Calu3 (cell line): Measurements from ENCODE around the gene SLIT1. TPM values are rescaled to one million over a fixed set of nuclear protein-coding genes. Genes with fewer than 3 reads are reported as not detected.

Experiments
- BruUV-seq: library from RNA; stranded (reverse); fragments of 400-500 nt; replicated peaks from 2 replicates; lab custom pipeline; 2021; lab: Mats Ljungman, UMichigan
- CTCF ChIA-PET: fragments of 300-600 bp; sonication (Branson Sonifier 250); formaldehyde crosslinking; loops from one replicate; lab custom pipeline; 2022; ENCODE audit warnings: antibody characterized with exemption; lab: Charles Lee
- DNase-seq: peaks from one replicate; pipeline ENCODE4 v3.0.0; 2022
- H3K27ac Mint-ChIP-seq: one replicate; pipeline ENCODE4 v1.8.0; 2022; ENCODE audit warnings: mixed read lengths; ENCODE audit not compliant: unreplicated experiment
- H3K27me3 Mint-ChIP-seq: one replicate; pipeline ENCODE4 v1.8.0; 2022; ENCODE audit warnings: mixed read lengths; ENCODE audit not compliant: unreplicated experiment
- H3K36me3 Mint-ChIP-seq: one replicate; pipeline ENCODE4 v1.8.0; 2022; ENCODE audit warnings: mild to moderate bottlenecking, moderate library complexity, mixed read lengths; ENCODE audit not compliant: insufficient read depth, unreplicated experiment
- H3K4me1 Mint-ChIP-seq: one replicate; pipeline ENCODE4 v1.8.0; 2022; ENCODE audit warnings: mild to moderate bottlenecking, low read depth, mixed read lengths; ENCODE audit not compliant: unreplicated experiment
- H3K4me3 Mint-ChIP-seq: one replicate; pipeline ENCODE4 v1.8.0; 2022; ENCODE audit warnings: mild to moderate bottlenecking, low read depth, moderate library complexity, mixed read lengths; ENCODE audit not compliant: unreplicated experiment
- H3K9me3 Mint-ChIP-seq: one replicate; pipeline ENCODE4 v1.8.0; 2022; ENCODE audit warnings: low read depth, mixed read lengths; ENCODE audit not compliant: unreplicated experiment
- intact Hi-C: fragments of 100-400 bp; cut with micrococcal nuclease; formaldehyde crosslinking; loops from one replicate; pipeline ENCODE4 v1.10.0; 2022; ENCODE audit not compliant: unreplicated experiment
- total RNA-seq: library from RNA; stranded (reverse); gene quantifications from 2 replicates; pipeline ENCODE4 v1.2.3, GENCODE V29; 2022
- TF ChIP-seq, protein P1 (sequence below): fragments of 200-600 bp; IDR thresholded peaks from one replicate; pipeline ENCODE4 v1.8.0; 2022; ENCODE audit warnings: antibody characterized with exemption; ENCODE audit not compliant: unreplicated experiment

SLIT1 gene
- total RNA-seq, 1 experiment from 2014 or later = not detected

DNA sequence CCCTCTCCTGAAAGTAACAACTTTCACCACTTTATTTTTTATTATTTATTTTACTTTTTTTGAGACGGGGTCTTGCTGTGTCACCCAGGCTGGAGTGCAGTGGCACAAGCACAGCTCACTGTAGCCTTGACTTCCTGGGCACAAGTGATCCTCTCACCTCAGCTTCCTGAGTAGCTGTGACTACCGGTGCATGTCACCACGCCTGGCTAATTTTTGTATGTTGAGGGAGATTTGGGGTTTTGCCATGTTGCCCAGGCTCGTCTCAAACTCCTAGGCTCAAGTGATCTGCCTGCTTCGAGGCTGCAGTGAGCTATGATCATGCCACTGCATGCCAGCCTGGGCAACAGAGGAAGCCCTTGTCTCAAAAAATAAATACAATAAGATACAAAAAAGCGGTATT, 14.9 kb upstream of the SLIT1 start:
- CTCF ChIA-PET = interaction anchor here (1.3 kb wide), 1 partner anchor 128 kb away, joined by 3 read pairs; no protein-coding TSS in a partner anchor
- peaks cover 67% of the 10 kb centered on the region for H3K27me3 Mint-ChIP-seq
- no peak overlapping the region for H3K4me3 Mint-ChIP-seq
- BruUV-seq = no TSS peak
- no peaks in the 10 kb centered on the region for H3K36me3 Mint-ChIP-seq
- H3K4me1 Mint-ChIP-seq = no peaks in the 10 kb centered on the region
- H3K27ac Mint-ChIP-seq = no peak overlapping the region
- intact Hi-C loops = no loop called here
- DNase-seq = no peak
- TF ChIP-seq, protein P1, sequence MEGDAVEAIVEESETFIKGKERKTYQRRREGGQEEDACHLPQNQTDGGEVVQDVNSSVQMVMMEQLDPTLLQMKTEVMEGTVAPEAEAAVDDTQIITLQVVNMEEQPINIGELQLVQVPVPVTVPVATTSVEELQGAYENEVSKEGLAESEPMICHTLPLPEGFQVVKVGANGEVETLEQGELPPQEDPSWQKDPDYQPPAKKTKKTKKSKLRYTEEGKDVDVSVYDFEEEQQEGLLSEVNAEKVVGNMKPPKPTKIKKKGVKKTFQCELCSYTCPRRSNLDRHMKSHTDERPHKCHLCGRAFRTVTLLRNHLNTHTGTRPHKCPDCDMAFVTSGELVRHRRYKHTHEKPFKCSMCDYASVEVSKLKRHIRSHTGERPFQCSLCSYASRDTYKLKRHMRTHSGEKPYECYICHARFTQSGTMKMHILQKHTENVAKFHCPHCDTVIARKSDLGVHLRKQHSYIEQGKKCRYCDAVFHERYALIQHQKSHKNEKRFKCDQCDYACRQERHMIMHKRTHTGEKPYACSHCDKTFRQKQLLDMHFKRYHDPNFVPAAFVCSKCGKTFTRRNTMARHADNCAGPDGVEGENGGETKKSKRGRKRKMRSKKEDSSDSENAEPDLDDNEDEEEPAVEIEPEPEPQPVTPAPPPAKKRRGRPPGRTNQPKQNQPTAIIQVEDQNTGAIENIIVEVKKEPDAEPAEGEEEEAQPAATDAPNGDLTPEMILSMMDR = no peak
- H3K9me3 Mint-ChIP-seq = no peaks in the 10 kb centered on the region

DNA sequence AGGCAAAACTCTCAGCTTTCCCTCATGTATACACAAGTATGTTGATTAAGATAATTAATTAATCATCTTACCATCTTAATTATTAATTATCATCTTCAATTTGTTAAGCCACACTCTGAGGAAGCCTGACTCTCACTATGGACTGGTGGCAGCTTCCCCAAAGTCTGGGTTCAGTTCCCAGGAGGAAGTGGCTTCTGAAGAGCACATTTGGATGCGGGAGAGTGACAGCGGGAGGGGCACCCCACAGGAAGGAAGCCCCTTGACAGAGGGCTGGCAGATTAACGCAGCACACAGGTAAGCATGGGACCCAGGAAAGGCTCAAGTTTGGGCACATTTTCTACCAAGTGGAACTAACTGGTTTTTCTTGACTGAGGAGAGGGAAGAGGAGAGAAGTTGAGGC, 13.4 kb upstream of the SLIT1 start:
- no TSS peak for BruUV-seq
- Mint-ChIP-seq H3K4me1 (no peaks in the 10 kb centered on the region), H3K27ac (no peak overlapping the region), H3K4me3 (no peak overlapping the region), H3K36me3 (no peaks in the 10 kb centered on the region), H3K27me3 (peaks cover 61% of the 10 kb centered on the region), H3K9me3 (no peaks in the 10 kb centered on the region)
- intact Hi-C loops = no loop called here
- no peak for DNase-seq
- CTCF ChIA-PET = no interaction called here
- TF ChIP-seq, protein P1 = no peak

DNA sequence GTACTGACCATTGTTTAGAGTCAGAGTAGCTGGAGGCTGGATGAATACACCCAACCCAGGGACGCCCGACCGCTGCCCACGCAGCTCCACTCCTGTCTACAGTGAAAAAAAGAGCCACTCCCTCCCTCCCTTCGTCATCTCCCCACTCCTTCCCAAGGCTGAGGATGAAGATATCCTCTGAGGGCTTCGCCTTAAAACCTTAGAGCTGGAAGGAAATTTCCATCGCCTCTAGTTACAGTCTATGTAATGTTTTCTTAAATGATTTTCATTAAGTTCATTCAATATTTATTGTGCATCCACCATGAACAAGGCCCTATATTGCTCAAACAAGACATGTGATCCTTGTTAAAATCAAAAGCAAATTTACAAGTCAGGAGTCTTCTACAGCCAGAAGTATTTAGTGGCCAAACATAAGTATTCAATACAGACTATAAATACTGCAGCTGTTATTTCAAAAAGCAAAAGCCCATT, 11.3 kb upstream of the SLIT1 start:
- Mint-ChIP-seq H3K4me3 (no peak overlapping the region), H3K36me3 (no peaks in the 10 kb centered on the region), H3K9me3 (no peaks in the 10 kb centered on the region), H3K27me3 (peaks cover 41% of the 10 kb centered on the region), H3K27ac (no peak overlapping the region), H3K4me1 (no peaks in the 10 kb centered on the region)
- BruUV-seq = no TSS peak
- CTCF ChIA-PET = interaction anchor here (0.6 to 1.3 kb wide), 4 partner anchors 13 to 176 kb away, joined by 3 to 5 read pairs (median 4); no protein-coding TSS in a partner anchor
- no peak for DNase-seq
- intact Hi-C loops = no loop called here
- TF ChIP-seq, protein P1 = no peak

DNA sequence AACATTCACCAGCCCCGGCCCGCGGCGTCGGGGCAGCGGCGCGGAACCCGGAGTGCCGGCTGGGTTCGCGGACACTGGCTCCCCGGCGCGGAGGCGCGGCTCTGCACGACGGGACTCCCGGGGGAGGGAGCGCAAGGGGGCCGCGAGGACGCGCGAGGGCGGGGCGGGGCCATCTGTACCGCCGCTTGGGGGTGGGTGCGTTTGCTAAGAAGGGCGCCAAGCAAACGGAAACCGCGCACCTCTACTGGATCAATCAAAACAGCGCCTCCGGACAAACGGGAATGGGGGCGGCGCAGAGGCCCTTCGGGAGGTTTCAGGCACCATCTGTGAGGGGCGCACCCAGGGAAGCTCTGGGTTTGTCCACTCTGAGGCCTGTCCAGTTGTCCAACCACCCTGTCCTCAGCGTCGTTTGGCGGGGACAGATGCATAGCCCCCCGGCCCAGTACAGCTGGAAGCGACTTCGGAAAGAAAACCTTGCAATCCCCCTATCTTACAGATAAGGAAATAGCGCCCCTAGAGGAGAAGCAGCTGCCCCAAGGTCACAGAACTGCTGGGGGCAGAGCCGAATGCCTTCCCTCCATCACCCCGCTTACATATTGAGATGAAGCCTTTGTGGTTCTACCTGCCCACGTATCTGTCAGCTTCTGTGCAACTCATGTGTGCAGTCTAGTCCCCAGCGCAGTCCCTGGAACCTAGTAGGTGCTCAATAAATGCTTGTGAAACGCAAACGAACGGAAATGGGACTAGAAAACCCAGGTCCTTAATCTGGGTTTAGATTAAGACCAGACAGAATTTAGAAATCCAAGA, 10.7 kb upstream of the SLIT1 start:
- TF ChIP-seq, protein P1 = peak; percentile 63
- H3K4me3 Mint-ChIP-seq = peak overlapping the region; percentile 58
- H3K36me3 Mint-ChIP-seq = no peaks in the 10 kb centered on the region
- DNase-seq = peak; percentile 44
- BruUV-seq = no TSS peak
- CTCF ChIA-PET = interaction anchor here (0.6 to 1.3 kb wide), 6 partner anchors 14 to 177 kb away, joined by 3 to 5 read pairs (median 4); no protein-coding TSS in a partner anchor
- H3K27me3 Mint-ChIP-seq = peaks cover 41% of the 10 kb centered on the region
- no peaks in the 10 kb centered on the region for H3K9me3 Mint-ChIP-seq
- intact Hi-C loops = no loop called here
- no peaks in the 10 kb centered on the region for H3K4me1 Mint-ChIP-seq
- H3K27ac Mint-ChIP-seq = no peak overlapping the region
